K562 (cell line): ENCODE measurements around the gene PSMD13. TPM values are rescaled to one million over a fixed set of nuclear protein-coding genes. Genes with fewer than 3 reads are reported as not detected.

Source experiments
- ADNP ChIP-seq: fragments of 200-800 bp; sonication (Bioruptor generic); IDR thresholded peaks from 2 replicates; pipeline ENCODE4 v1.6.1; 2016; ENCODE audit warnings: missing genetic modification characterization, missing compliant biosample characterization
- CXXC5 ChIP-seq: fragments of 250-450 bp; sonication (Bioruptor Pico); IDR thresholded peaks from 2 replicates; pipeline ENCODE4 v1.8.0; 2022; ENCODE audit warnings: inconsistent platforms, mild to moderate bottlenecking, moderate library complexity
- EGR1 ChIP-seq: fragments of 450-650 bp; conservative IDR thresholded peaks from 2 replicates; pipeline ENCODE4 v1.6.1; 2017; ENCODE audit warnings: mild to moderate bottlenecking
- FOXP1 ChIP-seq: sonication (generic); formaldehyde crosslinking; IDR thresholded peaks from 2 replicates; pipeline ENCODE4 v1.8.0; 2022; ENCODE audit warnings: mild to moderate bottlenecking, missing genetic modification reagents
- GABPB1 ChIP-seq: sonication (generic); formaldehyde crosslinking; IDR thresholded peaks from 2 replicates; pipeline ENCODE4 v1.8.0; 2022; ENCODE audit warnings: mild to moderate bottlenecking, missing genetic modification reagents
- MYNN ChIP-seq, 2 experiments: sonication (generic); formaldehyde crosslinking in 1 of 2; IDR thresholded peaks; 2 replicates each; pipeline versions ENCODE4 v1.5.0 to v1.6.1; 2016 to 2020; ENCODE audit warnings: antibody characterized with exemption in 1 of 2, missing genetic modification reagents in 1 of 2
- POLR2H ChIP-seq: IDR thresholded peaks from 2 replicates; pipeline ENCODE4 v1.6.1; 2016; ENCODE audit warnings: missing genetic modification characterization, low read depth, mild to moderate bottlenecking, control low read depth, missing compliant biosample characterization, moderate library complexity
- PRPF4 ChIP-seq: fragments of 200-400 bp; formaldehyde crosslinking; IDR thresholded peaks from one replicate; pipeline ENCODE4 v1.6.1; 2017; ENCODE audit warnings: low read length, low read depth, mild to moderate bottlenecking; ENCODE audit not compliant: insufficient read depth, poor library complexity, severe bottlenecking
- SIN3A ChIP-seq, 2 experiments: fragments of 150-350 bp in 1 of 2; IDR thresholded peaks; 2 replicates each; pipeline ENCODE4 v1.6.1; 2011 to 2016; ENCODE audit warnings: borderline replicate concordance in 2 of 2, low read depth in 2 of 2, low read length in 2 of 2, mild to moderate bottlenecking in 2 of 2, moderate library complexity in 2 of 2; ENCODE audit not compliant: control insufficient read depth in 1 of 2
- SOX6 ChIP-seq: fragments of 450-650 bp; IDR thresholded peaks from 2 replicates; pipeline ENCODE4 v1.6.1; 2014; ENCODE audit warnings: mild to moderate bottlenecking
- SRF ChIP-seq, 2 experiments: fragments of 250-450, 450-650 bp in 1 of 2; sonication (Bioruptor Pico) in 1 of 2; sonication (generic) in 1 of 2; formaldehyde crosslinking; IDR thresholded peaks; 2 replicates each; pipeline versions ENCODE4 v1.5.0 to v1.5.1; 2020 to 2022; ENCODE audit warnings: mild to moderate bottlenecking in 1 of 2, missing genetic modification reagents in 1 of 2
- ZNF197 ChIP-seq: fragments of 200-800 bp; sonication (Bioruptor generic); IDR thresholded peaks from 2 replicates; pipeline ENCODE4 v1.6.1; 2016; ENCODE audit warnings: low read depth, missing genetic modification characterization, missing compliant biosample characterization
- ZNF398 ChIP-seq: fragments of 250-450 bp; sonication (Bioruptor Pico); IDR thresholded peaks from 2 replicates; pipeline ENCODE4 v1.8.0; 2021; ENCODE audit warnings: moderate library complexity, mild to moderate bottlenecking, inconsistent platforms
- ZNF512 ChIP-seq: IDR thresholded peaks from 2 replicates; pipeline ENCODE4 v1.6.1; 2016; ENCODE audit warnings: missing genetic modification characterization, missing compliant biosample characterization
- ZNF766 ChIP-seq: fragments of 200-800 bp; sonication (Bioruptor generic); conservative IDR thresholded peaks from 2 replicates; pipeline ENCODE4 v1.6.1; 2016; ENCODE audit warnings: missing genetic modification characterization, missing compliant biosample characterization
- polyA plus RNA-seq, 8 experiments: library from polyadenylated mRNA; depleted of rRNA in 4 of 8; stranded (reverse) in 5 of 8; unstranded in 3 of 8; fragments of >200 nt; fragmentation: Nextera tagmentation in 2 of 8; fragmentation: Illumina TruSeq in 1 of 8; extraction: Ambion mirVana in 2 of 8; extraction: Trizol in 1 of 8; gene quantifications; 2 replicates each; pipeline versions ENCODE4 v1.2.1 to v1.2.3, GENCODE V29; 2011 to 2014; ENCODE audit warnings: inconsistent platforms in 1 of 8, missing spikeins in 1 of 8
- total RNA-seq, 7 experiments: library from RNA; depleted of rRNA in 6 of 7; stranded (reverse); fragments of >200 nt in 6 of 7; fragmentation: Illumina TruSeq in 2 of 7; extraction: Trizol in 2 of 7; gene quantifications; 2 replicates each; pipeline versions ENCODE4 v1.2.1 to v1.2.3, GENCODE V29; 2011 to 2021; ENCODE audit warnings: low replicate concordance in 1 of 7
- TF ChIP-seq, protein P1 (sequence below): fragments of 450-650 bp; IDR thresholded peaks from 2 replicates; pipeline ENCODE4 v1.6.1; 2014; ENCODE audit warnings: low read depth, mild to moderate bottlenecking, moderate library complexity, borderline replicate concordance
- TF ChIP-seq, protein P2 (sequence below): fragments of 150-350 bp; conservative IDR thresholded peaks from 2 replicates; pipeline ENCODE4 v1.6.1; 2014; ENCODE audit warnings: low read length

The PSMD13 gene
- total and polyA plus RNA-seq, 9 of the 15 experiments (the other 6 are each of a cell fraction or from before 2014, with no cell fraction given), result 185 to 383 (median 267) TPM

DNA sequence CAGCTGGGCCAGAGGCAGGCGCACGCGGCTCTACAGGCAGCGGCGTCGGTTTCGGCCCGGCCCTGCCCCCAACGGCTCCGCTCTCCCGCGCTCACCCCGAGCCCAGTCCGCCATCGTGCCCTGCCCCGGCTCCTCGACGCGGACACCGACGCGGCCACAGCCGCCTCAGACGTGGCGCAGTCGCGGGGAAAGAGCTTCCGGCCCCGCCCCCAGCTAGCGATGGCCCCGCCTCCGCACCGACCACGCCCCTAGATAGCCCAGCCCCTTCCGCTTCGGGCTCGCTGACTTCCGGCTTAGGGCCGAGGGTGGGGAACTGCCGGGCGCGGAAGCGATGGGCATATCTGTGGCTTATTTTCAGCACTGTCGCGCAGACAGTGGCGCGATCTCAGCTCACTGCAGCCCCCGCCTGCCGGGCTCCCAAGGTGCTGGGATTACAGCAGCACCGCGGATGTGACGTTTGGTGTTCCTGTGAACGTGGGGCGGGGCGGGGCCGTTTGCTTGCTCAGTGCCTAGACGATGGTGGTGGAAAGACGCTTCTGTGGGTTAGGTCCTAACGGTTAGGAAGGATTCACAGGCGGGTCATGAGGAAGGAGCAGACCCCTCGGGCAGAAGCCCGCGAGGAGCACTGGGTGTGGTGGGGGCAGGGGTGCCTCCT, 29.4 kb upstream of the PSMD13 start, which contains the start of the genes BET1L and RIC8A (continued):
- TF ChIP-seq, protein P1, sequence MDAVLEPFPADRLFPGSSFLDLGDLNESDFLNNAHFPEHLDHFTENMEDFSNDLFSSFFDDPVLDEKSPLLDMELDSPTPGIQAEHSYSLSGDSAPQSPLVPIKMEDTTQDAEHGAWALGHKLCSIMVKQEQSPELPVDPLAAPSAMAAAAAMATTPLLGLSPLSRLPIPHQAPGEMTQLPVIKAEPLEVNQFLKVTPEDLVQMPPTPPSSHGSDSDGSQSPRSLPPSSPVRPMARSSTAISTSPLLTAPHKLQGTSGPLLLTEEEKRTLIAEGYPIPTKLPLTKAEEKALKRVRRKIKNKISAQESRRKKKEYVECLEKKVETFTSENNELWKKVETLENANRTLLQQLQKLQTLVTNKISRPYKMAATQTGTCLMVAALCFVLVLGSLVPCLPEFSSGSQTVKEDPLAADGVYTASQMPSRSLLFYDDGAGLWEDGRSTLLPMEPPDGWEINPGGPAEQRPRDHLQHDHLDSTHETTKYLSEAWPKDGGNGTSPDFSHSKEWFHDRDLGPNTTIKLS, result peak; percentile 98
- TF ChIP-seq PRPF4, result peak; percentile 39
- TF ChIP-seq, protein P2, sequence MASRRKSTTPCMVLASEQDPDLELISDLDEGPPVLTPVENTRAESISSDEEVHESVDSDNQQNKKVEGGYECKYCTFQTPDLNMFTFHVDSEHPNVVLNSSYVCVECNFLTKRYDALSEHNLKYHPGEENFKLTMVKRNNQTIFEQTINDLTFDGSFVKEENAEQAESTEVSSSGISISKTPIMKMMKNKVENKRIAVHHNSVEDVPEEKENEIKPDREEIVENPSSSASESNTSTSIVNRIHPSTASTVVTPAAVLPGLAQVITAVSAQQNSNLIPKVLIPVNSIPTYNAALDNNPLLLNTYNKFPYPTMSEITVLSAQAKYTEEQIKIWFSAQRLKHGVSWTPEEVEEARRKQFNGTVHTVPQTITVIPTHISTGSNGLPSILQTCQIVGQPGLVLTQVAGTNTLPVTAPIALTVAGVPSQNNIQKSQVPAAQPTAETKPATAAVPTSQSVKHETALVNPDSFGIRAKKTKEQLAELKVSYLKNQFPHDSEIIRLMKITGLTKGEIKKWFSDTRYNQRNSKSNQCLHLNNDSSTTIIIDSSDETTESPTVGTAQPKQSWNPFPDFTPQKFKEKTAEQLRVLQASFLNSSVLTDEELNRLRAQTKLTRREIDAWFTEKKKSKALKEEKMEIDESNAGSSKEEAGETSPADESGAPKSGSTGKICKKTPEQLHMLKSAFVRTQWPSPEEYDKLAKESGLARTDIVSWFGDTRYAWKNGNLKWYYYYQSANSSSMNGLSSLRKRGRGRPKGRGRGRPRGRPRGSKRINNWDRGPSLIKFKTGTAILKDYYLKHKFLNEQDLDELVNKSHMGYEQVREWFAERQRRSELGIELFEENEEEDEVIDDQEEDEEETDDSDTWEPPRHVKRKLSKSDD, result no peak
- TF ChIP-seq GABPB1 (CRISPR knock-in tag), result peak; percentile 96
- TF ChIP-seq SRF (CRISPR knock-in tag; IDR thresholded peaks at IDR 0.05), result peak in 1 of 2 experiments; percentile 73; a peak in 1 of 4 replicates
- TF ChIP-seq EGR1, result peak; percentile 65
- peak; percentile 69 for TF ChIP-seq POLR2H
- no peak for TF ChIP-seq ZNF398 (CRISPR knock-in tag)
- TF ChIP-seq ZNF766, result no peak
- TF ChIP-seq FOXP1, result peak; percentile 73
- TF ChIP-seq SOX6, result peak; percentile 63; the same call in 1 of the 2 replicates
- TF ChIP-seq MYNN (IDR thresholded peaks at IDR 0.05), result peak; percentile 25; the same call in 1 of the 2 replicates
- no peak for TF ChIP-seq MYNN (CRISPR knock-in tag; IDR thresholded peaks at IDR 0.05)
- peak in 1 of 2 experiments; percentile 40; a peak in 1 of 4 replicates for TF ChIP-seq SIN3A (IDR thresholded peaks at IDR 0.05; ENCODE audit: borderline replicate concordance in 2 of 2, control insufficient read depth in 1 of 2, low read depth in 2 of 2, low read length in 2 of 2)
- no peak for TF ChIP-seq ZNF512
- no peak for TF ChIP-seq ADNP (tag)
- 0 out of 2 replicates have a peak, but pooled peaks have one; percentile 49 for TF ChIP-seq ZNF197 (CRISPR knock-in tag)
- peak; percentile 75 for TF ChIP-seq CXXC5 (CRISPR knock-in tag)
